ENCODE results near the gene KIAA1549.
"Not testable (repeated sequence)": the region's sequence is repeated elsewhere in the genome, so short reads cannot be mapped to it uniquely, and the experiment has no call there.

Gene KIAA1549

DNA sequence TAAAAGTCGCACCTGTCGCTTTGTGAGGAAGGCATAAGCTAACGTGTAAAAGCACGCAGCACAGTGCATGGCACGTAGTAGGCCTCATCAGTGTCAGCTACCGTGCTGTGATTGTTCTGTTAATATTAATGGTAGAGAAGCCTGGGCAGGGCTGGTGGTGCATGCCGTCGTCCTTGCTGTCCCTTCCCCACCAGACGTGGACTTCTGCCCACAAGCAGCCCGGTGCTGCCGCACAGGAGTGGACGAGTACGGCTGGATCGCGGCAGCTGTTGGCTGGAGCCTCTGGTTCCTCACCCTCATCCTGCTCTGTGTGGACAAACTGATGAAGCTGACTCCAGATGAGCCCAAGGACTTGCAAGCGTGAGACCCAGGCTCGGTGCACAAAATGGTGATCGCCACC, 178.5 kb downstream of the KIAA1549 start:
- no peak for DNase-seq

DNA sequence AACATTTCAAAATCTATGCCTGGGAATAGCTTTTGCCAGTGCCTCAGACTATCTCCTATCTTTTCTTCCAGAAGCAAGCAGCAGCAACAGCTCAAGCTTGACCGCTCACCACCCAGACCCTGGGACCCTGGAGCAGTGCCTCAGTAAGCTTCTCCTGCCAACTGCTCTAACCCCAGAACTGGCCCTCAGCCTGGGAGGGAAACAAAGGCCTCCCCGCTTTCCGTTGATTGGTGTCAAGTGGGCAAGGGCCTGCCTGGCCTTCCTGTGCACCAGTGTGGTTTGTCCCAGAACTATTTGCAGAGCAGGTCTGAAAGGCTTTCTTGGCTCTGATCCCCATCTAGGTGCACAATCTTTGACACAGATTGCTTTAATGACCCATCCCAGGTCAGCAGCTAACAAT, 179.9 kb downstream of the KIAA1549 start:
- no peak for DNase-seq

DNA sequence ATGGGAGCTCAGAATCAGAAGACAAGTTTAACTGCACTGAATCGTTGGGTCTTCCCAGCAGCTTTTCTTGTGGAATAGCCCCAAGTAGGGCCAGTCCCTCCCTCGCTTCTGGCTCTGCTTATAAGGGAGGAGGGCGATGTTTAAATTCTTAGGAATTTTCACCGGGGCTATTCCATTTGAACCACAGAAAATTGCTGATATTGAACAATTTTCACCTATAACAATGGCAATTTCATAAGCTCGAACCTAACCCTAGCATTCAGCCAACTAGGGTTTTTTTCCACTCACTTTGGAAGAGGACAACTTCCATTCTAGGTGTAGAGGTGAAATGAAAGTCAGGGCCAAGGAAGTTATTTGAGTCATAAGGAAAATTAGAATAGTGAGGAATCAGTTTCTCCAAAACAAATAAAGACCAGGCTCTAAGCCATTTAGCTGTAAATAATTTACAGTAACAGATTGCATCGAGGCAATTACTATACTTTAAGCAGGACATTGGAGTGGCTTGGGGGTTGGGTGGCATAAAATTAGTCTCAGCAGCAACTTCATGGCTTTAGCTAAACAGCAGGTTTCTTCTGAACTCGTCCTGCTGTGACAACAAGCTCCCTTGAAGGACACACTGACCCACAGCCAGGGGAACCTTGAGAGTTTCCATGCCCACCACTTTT, 181.7 kb downstream of the KIAA1549 start:
- DNase-seq, result no peak

DNA sequence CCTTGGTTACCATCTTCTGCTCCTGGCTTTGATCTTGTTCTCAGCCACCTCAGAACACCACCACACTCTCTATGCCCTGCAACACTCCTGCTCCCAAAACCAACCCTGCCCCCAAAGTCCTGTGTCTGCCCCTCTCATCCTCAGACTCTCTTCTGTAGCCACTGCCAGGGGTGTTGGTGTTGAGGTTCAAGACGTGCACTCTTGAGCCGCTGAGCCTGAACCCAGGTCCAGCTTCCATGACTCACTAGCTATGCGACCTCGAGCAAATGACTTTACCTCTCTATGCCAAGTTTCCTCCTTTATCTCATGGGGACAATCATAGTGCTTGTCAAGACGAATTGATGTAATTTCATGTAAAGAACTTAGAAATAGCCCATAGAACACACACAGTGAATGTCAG, 182.4 kb downstream of the KIAA1549 start:
- DNase-seq, result no peak

DNA sequence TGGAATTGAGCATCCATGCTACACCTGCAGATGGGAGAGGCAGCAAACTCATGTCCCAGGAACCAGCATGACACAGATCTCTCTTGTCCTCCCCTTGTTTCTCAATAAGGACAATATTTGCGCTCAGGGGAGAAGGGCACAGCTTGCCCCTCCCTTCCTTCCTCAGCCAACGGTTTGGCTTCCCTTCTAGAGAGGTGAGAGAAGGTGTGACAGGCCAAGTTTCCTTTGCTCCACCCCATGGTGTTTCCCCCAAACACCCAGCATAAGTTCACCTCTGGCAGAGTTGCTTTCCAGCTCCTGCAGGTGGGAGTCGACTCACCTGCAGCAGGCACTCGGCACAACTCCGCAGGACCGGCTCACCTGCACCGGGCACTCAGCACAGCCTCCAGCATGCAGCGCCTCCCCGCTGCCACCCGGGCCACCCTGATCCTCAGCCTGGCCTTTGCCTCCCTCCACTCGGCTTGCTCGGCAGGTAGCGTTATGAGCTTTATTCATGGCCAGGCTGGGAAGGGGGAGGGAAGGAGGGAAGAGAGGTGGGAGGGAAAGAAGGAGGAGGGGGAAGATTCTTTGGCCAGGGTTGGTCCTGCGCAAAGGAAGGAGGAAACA, 183.4 kb downstream of the KIAA1549 start, which contains the start of the genes ATP6V0A4 and TMEM213:
TSS of gene ATP6V0A4 (minus strand) at position 482 of the 606 bp plus-strand sequence. CDS start 26,949 bp downstream, outside the sequence.
TSS of gene TMEM213 (plus strand) at position 280 of the 606 bp plus-strand sequence. CDS start at position 391, 111 bp downstream.
- no peak for DNase-seq

DNA sequence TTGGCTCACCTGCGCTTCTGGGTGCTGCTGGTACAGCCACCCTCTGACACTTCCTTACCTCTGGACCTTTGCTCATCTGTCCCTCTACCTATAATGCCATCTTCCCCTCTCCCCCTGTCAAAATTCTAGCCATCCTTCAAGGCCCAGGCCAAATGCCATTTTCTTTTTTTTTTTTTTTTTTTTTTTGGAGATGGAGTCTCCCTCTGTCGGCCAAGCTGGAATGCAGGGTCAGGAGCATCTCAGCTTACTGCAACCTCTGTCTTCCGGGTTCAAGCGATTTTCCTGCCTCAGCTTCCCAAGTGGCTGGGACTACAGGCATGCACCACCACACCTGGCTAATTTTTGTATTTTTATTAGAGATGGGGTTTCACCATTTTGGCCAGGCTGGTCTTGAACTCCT, 184.1 kb downstream of the KIAA1549 start:
- DNase-seq, result not testable (repeated sequence)

DNA sequence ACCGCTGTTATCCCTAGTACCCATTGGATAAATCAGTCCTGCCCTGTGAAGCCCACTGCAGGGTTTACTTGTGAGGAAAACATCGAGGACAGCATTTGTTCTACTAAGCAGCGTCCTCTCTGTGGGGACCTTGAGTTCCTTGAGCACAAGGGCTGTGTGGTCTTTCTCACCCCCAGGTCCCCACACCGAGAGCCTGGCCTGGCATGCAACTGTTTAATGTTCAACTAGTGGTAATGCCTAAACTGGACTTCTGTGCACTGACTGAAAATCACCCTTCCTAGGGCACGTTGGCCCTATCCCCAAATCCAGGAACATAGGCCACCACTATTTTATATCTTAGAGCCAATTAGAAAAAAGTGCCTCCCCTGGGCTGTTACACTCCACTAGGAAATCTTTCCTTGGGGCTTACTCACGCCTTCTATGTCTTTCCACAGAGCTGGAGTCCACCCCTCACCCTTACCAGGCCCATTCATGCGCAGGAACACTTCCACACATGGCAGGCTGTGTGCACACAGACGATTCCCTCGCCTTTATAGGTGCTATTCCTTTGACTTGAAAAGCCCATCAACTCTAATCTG, 185.1 kb downstream of the KIAA1549 start:
- DNase-seq, result no peak

DNA sequence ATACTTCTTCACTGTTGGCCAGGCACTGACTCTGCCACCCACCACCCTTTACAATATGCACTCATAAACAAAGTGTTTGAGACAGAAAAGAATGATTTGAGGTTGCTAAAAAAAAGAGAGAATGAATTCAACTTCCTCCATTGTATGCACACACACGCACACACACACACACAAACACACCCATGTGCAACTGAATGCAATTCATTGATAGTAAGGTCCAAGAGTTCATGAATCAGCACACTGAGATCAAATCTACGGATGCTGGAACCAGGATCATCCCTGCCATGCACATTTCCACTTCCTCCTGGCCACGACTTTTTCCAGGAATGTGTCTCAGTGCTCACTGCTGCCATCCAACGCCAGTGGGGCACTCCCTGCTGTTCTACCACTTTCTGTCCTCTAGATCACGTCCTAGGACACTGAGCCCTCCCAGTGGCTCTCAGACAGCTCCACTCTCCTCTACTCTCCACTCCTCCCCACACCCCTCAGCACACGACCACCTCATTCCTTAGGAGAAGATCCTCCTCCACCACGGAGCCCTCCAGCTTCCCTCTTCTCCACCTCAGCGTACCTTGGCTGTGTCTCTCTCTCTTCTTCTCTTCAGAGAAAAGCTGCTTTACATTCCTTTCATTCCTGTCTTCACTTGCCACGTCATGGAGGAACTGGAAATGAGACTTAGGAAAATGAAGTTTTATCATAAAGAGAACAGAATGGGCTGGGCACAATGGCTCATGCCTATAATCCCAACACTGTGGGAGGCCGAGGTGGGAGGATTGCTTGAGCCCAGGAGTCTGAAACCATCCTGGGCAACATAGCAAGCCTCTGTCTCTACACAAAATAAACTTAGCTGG, 195.4 kb downstream of the KIAA1549 start:
- DNase-seq, result no peak

DNA sequence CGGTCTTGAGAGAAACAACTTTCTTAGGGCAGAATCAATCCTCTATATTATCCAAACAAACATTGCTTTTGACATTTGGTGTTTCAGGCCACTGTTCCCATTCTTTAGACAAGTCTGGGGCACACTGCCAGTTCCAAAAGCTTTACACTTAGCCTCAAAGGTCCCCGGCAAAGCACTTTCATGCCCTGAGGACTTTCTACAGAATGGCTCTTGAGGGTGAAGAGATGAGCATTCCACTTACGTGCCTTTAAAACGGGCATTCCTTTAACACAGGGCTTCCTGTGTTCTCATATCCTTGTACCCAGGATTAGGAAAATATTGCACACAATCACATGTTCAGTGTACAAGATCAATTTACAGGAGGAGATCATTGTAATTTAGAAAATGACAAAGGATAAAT, 196.5 kb downstream of the KIAA1549 start:
- DNase-seq, result no peak
